ENCODE data around the gene XRCC5.

- TF ChIP-seq FOXP2 (optimal IDR thresholded peaks at IDR 0.05; ENCODE audit: control extremely low read depth, extremely low read length, insufficient read depth) (no peak), POLR2AphosphoS5 (IDR thresholded peaks at IDR 0.05; ENCODE audit: borderline replicate concordance, low read depth, low read length) (no peak)
Measured at GRCh38 chr2:216235462-216235861, 126.3 kb downstream of the XRCC5 start.
